Parathyroid adenoma (tissue), 2 donors: ENCODE measurements around the gene TIMM10.

ENCODE experiments used
- H2AFZ ChIP-seq: fragments of 300-600 bp; sonication (generic); one replicate; pipeline ENCODE4 v1.7.0; 2017; ENCODE audit warnings: antibody characterized with exemption, mild to moderate bottlenecking
- H3K27ac ChIP-seq: fragments of 300-600 bp; sonication (generic); one replicate; pipeline ENCODE4 v1.7.0; 2017
- H3K27me3 ChIP-seq: fragments of 300-600 bp; sonication (generic); one replicate; pipeline ENCODE4 v1.7.0; 2017; ENCODE audit warnings: low read length; ENCODE audit not compliant: control insufficient read depth, insufficient read depth
- H3K36me3 ChIP-seq: fragments of 300-600 bp; sonication (generic); one replicate; pipeline ENCODE4 v1.7.0; 2017; ENCODE audit warnings: low read length; ENCODE audit not compliant: control insufficient read depth, insufficient read depth
- H3K4me1 ChIP-seq: fragments of 300-600 bp; sonication (generic); one replicate; pipeline ENCODE4 v1.7.0; 2017; ENCODE audit warnings: control low read depth
- H3K4me2 ChIP-seq: fragments of 300-600 bp; sonication (generic); one replicate; pipeline ENCODE4 v1.7.0; 2017; ENCODE audit warnings: low read length
- H3K4me3 ChIP-seq: fragments of 300-600 bp; sonication (generic); one replicate; pipeline ENCODE4 v1.7.0; 2017; ENCODE audit warnings: low read depth, low read length
- H3K79me2 ChIP-seq: fragments of 300-600 bp; sonication (generic); one replicate; pipeline ENCODE4 v1.7.0; 2017; ENCODE audit warnings: control low read depth
- H3K9ac ChIP-seq: fragments of 300-600 bp; sonication (generic); one replicate; pipeline ENCODE4 v1.7.0; 2017; ENCODE audit warnings: mild to moderate bottlenecking
- H3K9me3 ChIP-seq: fragments of 300-600 bp; sonication (generic); one replicate; pipeline ENCODE4 v1.7.0; 2017; ENCODE audit warnings: low read length; ENCODE audit not compliant: control insufficient read depth
- CTCF ChIP-seq: fragments of 300-600 bp; sonication (generic); IDR thresholded peaks from one replicate; pipeline ENCODE4 v1.7.0; 2017; ENCODE audit warnings: antibody characterized with exemption, mild to moderate bottlenecking
- donor health status: primary hyperparathyroidism.

TIMM10 gene

GRCh38 chr11:57523419-57523818, 7.1 kb downstream of the TIMM10 start:
- Histone ChIP-seq H3K27ac (no peak overlapping the region), H2AFZ (no peak overlapping the region), H3K4me3 (no peak overlapping the region), H3K4me1 (no peaks in the 10 kb centered on the region), H3K79me2 (no peaks in the 10 kb centered on the region), H3K9ac (no peak overlapping the region), H3K27me3 (no peaks in the 10 kb centered on the region), H3K4me2 (no peak overlapping the region), H3K36me3 (no peaks in the 10 kb centered on the region), H3K9me3 (no peaks in the 10 kb centered on the region)
- TF ChIP-seq CTCF = no peak

GRCh38 chr11:57521116-57521515, 9.4 kb downstream of the TIMM10 start:
- H3K4me1 ChIP-seq = no peaks in the 10 kb centered on the region
- no peaks in the 10 kb centered on the region for H3K79me2 ChIP-seq
- H3K4me3 ChIP-seq = no peak overlapping the region
- H3K9ac ChIP-seq = no peak overlapping the region
- H3K27me3 ChIP-seq = no peaks in the 10 kb centered on the region
- no peak overlapping the region for H2AFZ ChIP-seq
- H3K9me3 ChIP-seq = no peaks in the 10 kb centered on the region
- no peaks in the 10 kb centered on the region for H3K36me3 ChIP-seq
- no peak overlapping the region for H3K4me2 ChIP-seq
- H3K27ac ChIP-seq = no peak overlapping the region
- TF ChIP-seq CTCF = no peak

- no peaks in the 10 kb centered on the region for H3K27me3 ChIP-seq
- no peaks in the 10 kb centered on the region for H3K9me3 ChIP-seq
- TF ChIP-seq CTCF = no peak
- no peaks in the 10 kb centered on the region for H3K36me3 ChIP-seq
- H3K9ac ChIP-seq = no peak overlapping the region
- H3K27ac ChIP-seq = no peak overlapping the region
- H2AFZ ChIP-seq = peak overlapping the region; percentile 77
- H3K4me3 ChIP-seq = peak overlapping the region; percentile 52
- H3K4me1 ChIP-seq = no peaks in the 10 kb centered on the region
- peak overlapping the region; percentile 86 for H3K4me2 ChIP-seq
- no peaks in the 10 kb centered on the region for H3K79me2 ChIP-seq
Observed at GRCh38 chr11:57516061-57516443, 14.5 kb downstream of the TIMM10 start.

GRCh38 chr11:57515332-57516060, 15.1 kb downstream of the TIMM10 start, which contains the start of gene SLC43A1:
Gene SLC43A1 (minus strand): TSS chr11:57515702. CDS start chr11:57514111, 1,591 bp downstream.
- H2AFZ ChIP-seq = peak within 1 kb of the TSS; percentile 77
- H3K9ac ChIP-seq = no peak within 1 kb of the TSS
- H3K79me2 ChIP-seq = no peaks in the 10 kb centered on the region
- no peaks in the 10 kb centered on the region for H3K4me1 ChIP-seq
- H3K9me3 ChIP-seq = no peaks in the 10 kb centered on the region
- no peaks in the 10 kb centered on the region for H3K36me3 ChIP-seq
- TF ChIP-seq CTCF = no peak
- no peaks in the 10 kb centered on the region for H3K27me3 ChIP-seq
- no peak within 1 kb of the TSS for H3K27ac ChIP-seq
- peak within 1 kb of the TSS; percentile 86 for H3K4me2 ChIP-seq
- H3K4me3 ChIP-seq = peak within 1 kb of the TSS; percentile 52
